Kidney (tissue), 14 donors: ENCODE results near the gene KTN1. TPM values are rescaled to one million over a fixed set of nuclear protein-coding genes. Genes with fewer than 3 reads are reported as not detected.

Experiments used
- DNase-seq, 5 donors: peaks; one replicate each; pipeline ENCODE4 v3.0.0-alpha.2; 2013 to 2020
- FAIRE-seq: peaks from 2 replicates; lab custom pipeline; 2012; peaks lifted over from hg19 to GRCh38; lab: Jason Lieb, UNC
- H3K27ac ChIP-seq, 2 donors: one replicate each; pipeline ENCODE4 v1.7.0; 2013; ENCODE audit warnings: low read depth in 2 of 2, low read length in 2 of 2, inconsistent platforms in 1 of 2
- H3K27me3 ChIP-seq: one replicate; pipeline ENCODE4 v1.7.1; 2013; ENCODE audit warnings: low read length, inconsistent platforms; ENCODE audit not compliant: control insufficient read depth, insufficient read depth
- H3K36me3 ChIP-seq, 3 donors: one replicate each; pipeline versions ENCODE4 v1.7.0 to v1.7.1; 2013; ENCODE audit warnings: low read length in 3 of 3, control low read depth in 1 of 3, inconsistent platforms in 1 of 3; ENCODE audit not compliant: insufficient read depth in 3 of 3, control insufficient read depth in 2 of 3
- H3K4me1 ChIP-seq, 3 donors: one replicate each; pipeline versions ENCODE4 v1.7.0 to v1.7.1; 2013; ENCODE audit warnings: low read length in 3 of 3, inconsistent platforms in 1 of 3, low read depth in 1 of 3; ENCODE audit not compliant: control insufficient read depth in 2 of 3, insufficient read depth in 2 of 3
- H3K4me3 ChIP-seq, 3 donors: one replicate each; pipeline versions ENCODE4 v1.7.0 to v1.8.1; 2013; ENCODE audit warnings: low read length in 3 of 3, control low read depth in 1 of 3, inconsistent platforms in 1 of 3
- H3K9ac ChIP-seq, 3 donors: one replicate each; pipeline versions ENCODE4 v1.7.0 to v1.7.1; 2013; ENCODE audit warnings: low read length in 3 of 3, control low read depth in 1 of 3, inconsistent platforms in 1 of 3
- H3K9me3 ChIP-seq, 3 donors: one replicate each; pipeline versions ENCODE4 v1.7.0 to v1.7.1; 2013; ENCODE audit warnings: low read length in 3 of 3, control low read depth in 1 of 3, inconsistent platforms in 1 of 3; ENCODE audit not compliant: control insufficient read depth in 2 of 3, insufficient read depth in 1 of 3
- CTCF ChIP-seq: IDR thresholded peaks from 3 replicates; pipeline ENCODE4 v1.5.1; 2012; ENCODE audit warnings: mild to moderate bottlenecking, moderate library complexity, borderline replicate concordance; ENCODE audit not compliant: insufficient read depth; ENCODE audit errors: extremely low read depth
- intact Hi-C: fragments of 100-400 bp; cut with DNase I; formaldehyde crosslinking; loops from one replicate; pipeline ENCODE4 v1.11.1; 2022
- polyA plus RNA-seq: library from polyadenylated mRNA; stranded (reverse); fragments of 350-450 nt; fragmentation: Illumina TruSeq; extraction: RNeasy Lipid Tissue Mini Kit (QIAGEN cat#74804); gene quantifications from one replicate; pipeline ENCODE4 v1.2.3, GENCODE V29; 2014; ENCODE audit warnings: low read depth, low replicate concordance; ENCODE audit not compliant: insufficient read depth
- total RNA-seq: library from RNA; stranded (reverse); fragmentation: NEBNext Ultra II Directional; extraction: Animal tissue kit (Norgen Biotek cat#: 25700); gene quantifications from one replicate; pipeline ENCODE4 v1.2.1, GENCODE V29; 2021
- donor health status: control.
- donor health status: control.
- donor health status: control.
- donor health status: control.
- donor health status: control.
- donor health status: DM: yes; HTN: yes; CAD: no.
- donor health status: Normal renal cell carcinoma (clear cell type).

KTN1 gene
- total and polyA plus RNA-seq, 2 donors from 2014 or later, result 106 to 155 TPM

GRCh38 chr14:55599250-55599879 lies 19.4 kb downstream of the KTN1 start:
- Histone ChIP-seq H3K27ac (no peak overlapping the region), H3K4me3 (no peak overlapping the region)
- no peak for FAIRE-seq

GRCh38 chr14:55600784-55601561 lies 21.0 kb downstream of the KTN1 start:
- Histone ChIP-seq H3K4me3 (no peak overlapping the region), H3K9ac (no peak overlapping the region), H3K27me3 (no peaks in the 10 kb centered on the region), H3K4me1 (peaks cover 0 to 10% (median 0%) of the 10 kb centered on the region in 3 donors), H3K9me3 (no peaks in the 10 kb centered on the region), H3K27ac (no peak overlapping the region), H3K36me3 (no peaks in the 10 kb centered on the region)
- TF ChIP-seq CTCF, result no peak
- DNase-seq (no peak), FAIRE-seq (no peak)
- intact Hi-C loops, result no loop called here

More at GRCh38 chr14:55599250-55599879, 19.4 kb downstream of the KTN1 start:
- TF ChIP-seq CTCF, result no peak
- Histone ChIP-seq H3K4me1 (no peaks in the 10 kb centered on the region), H3K9me3 (no peaks in the 10 kb centered on the region), H3K9ac (no peak overlapping the region), H3K27me3 (no peaks in the 10 kb centered on the region), H3K36me3 (no peaks in the 10 kb centered on the region)
- peak in 1 of 5 donors; percentile 54 for DNase-seq
- intact Hi-C loops, result no loop called here

GRCh38 chr14:55603401-55603953 lies 23.5 kb downstream of the KTN1 start:
- TF ChIP-seq CTCF, result no peak
- Histone ChIP-seq H3K9me3 (no peaks in the 10 kb centered on the region), H3K4me3 (no peak overlapping the region), H3K9ac (no peak overlapping the region), H3K4me1 (peaks cover 0 to 24% (median 2%) of the 10 kb centered on the region in 3 donors), H3K27me3 (no peaks in the 10 kb centered on the region), H3K27ac (no peak overlapping the region), H3K36me3 (no peaks in the 10 kb centered on the region)
- DNase-seq (no peak), FAIRE-seq (no peak)
- intact Hi-C loops, result no loop called here
